HCT116 (cell line): ENCODE measurements around the gene PPWD1. TPM values are rescaled to one million over a fixed set of nuclear protein-coding genes. Genes with fewer than 3 reads are reported as not detected.

Experiments
- ATAC-seq: fragments of 200-7000 bp; cut with Tn5 transposase; 2 replicates; pipeline ENCODE4 v1.9.1; 2020; ENCODE audit warnings: mild to moderate bottlenecking, moderate library complexity
- BruUV-seq: library from RNA; stranded (reverse); fragments of 400-500 nt; replicated peaks from 2 replicates; lab custom pipeline; 2021; lab: Mats Ljungman, UMichigan
- CTCF ChIA-PET: fragments of 300-600 bp; sonication (Branson Sonifier 250); formaldehyde crosslinking; loops from one replicate; lab custom pipeline; 2021; ENCODE audit warnings: antibody characterized with exemption; lab: Charles Lee
- POLR2A ChIA-PET: fragments of 300-600, 350-600 bp; sonication (Branson Sonifier 250); formaldehyde crosslinking; loops from one replicate; lab custom pipeline; 2021; ENCODE audit warnings: antibody characterized with exemption; lab: Charles Lee
- RAD21 ChIA-PET, 2 experiments: fragments of 300-600 bp; sonication (Branson Sonifier 250); formaldehyde crosslinking; loops; one replicate each; lab custom pipeline; 2023; ENCODE audit warnings: low total read pairs in 2 of 2; ENCODE audit not compliant: uncharacterized antibody in 2 of 2, unreplicated experiment in 2 of 2, low non-redundant PET in 1 of 2; lab: Charles Lee
- DNase-seq: peaks from one replicate; pipeline ENCODE4 v3.0.0-alpha.2; 2010; ENCODE audit warnings: low read depth, low spot score
- H2AFZ ChIP-seq: fragments of 200-600 bp; shearing (Covaris generic), sonication (generic); 2 replicates; pipeline ENCODE4 v1.6.1; 2017; ENCODE audit warnings: low read depth, mixed run types, mixed read lengths, antibody characterized with exemption, low read length; ENCODE audit not compliant: poor library complexity, severe bottlenecking
- H3K27ac ChIP-seq: 2 replicates; pipeline ENCODE4 v1.5.1; 2012; ENCODE audit warnings: low read depth, low read length
- H3K27me3 ChIP-seq: fragments of 200-600 bp; sonication (generic); 2 replicates; pipeline ENCODE4 v1.6.1; 2016; ENCODE audit warnings: mixed run types, low read length, mixed read lengths; ENCODE audit not compliant: insufficient read depth
- H3K36me3 ChIP-seq, 2 experiments: fragments of 200-500 bp in 1 of 2; fragments of 200-600 bp in 1 of 2; sonication (Bioruptor generic) in 1 of 2; sonication (generic) in 1 of 2; 2 replicates each; pipeline versions ENCODE4 v1.5.1 to v1.6.1; 2014 to 2016; ENCODE audit warnings: low read length in 2 of 2, inconsistent platforms in 1 of 2, mixed read lengths in 1 of 2, mixed run types in 1 of 2; ENCODE audit not compliant: insufficient read depth in 2 of 2, control insufficient read depth in 1 of 2
- H3K4me1 ChIP-seq, 2 experiments: fragments of 200-600 bp in 1 of 2; sonication (generic) in 1 of 2; 2 replicates each; pipeline versions ENCODE4 v1.5.1 to v1.6.1; 2012 to 2017; ENCODE audit warnings: low read length in 2 of 2, inconsistent platforms in 1 of 2, mild to moderate bottlenecking in 1 of 2, mixed read lengths in 1 of 2, mixed run types in 1 of 2, moderate library complexity in 1 of 2; ENCODE audit not compliant: insufficient read depth in 2 of 2, control insufficient read depth in 1 of 2
- H3K4me2 ChIP-seq: fragments of 200-600 bp; sonication (generic); 2 replicates; pipeline ENCODE4 v1.6.1; 2017; ENCODE audit warnings: mixed run types, low read length, mixed read lengths
- H3K4me3 ChIP-seq, 2 experiments: fragments of 200-600 bp in 1 of 2; sonication (generic) in 1 of 2; replicated peaks in 1 of 2; 2 replicates each; pipeline ENCODE4 v1.5.1; 2011 to 2016; ENCODE audit warnings: low read length in 2 of 2, control low read depth in 1 of 2, low read depth in 1 of 2, mild to moderate bottlenecking in 1 of 2, mixed read lengths in 1 of 2, mixed run types in 1 of 2
- H3K79me2 ChIP-seq: fragments of 200-600 bp; sonication (generic); 2 replicates; pipeline ENCODE4 v1.6.1; 2017; ENCODE audit warnings: mild to moderate bottlenecking, mixed run types, low read length, moderate library complexity, mixed read lengths; ENCODE audit not compliant: insufficient read depth
- H3K9ac ChIP-seq: fragments of 200-600 bp; sonication (generic); 2 replicates; pipeline ENCODE4 v1.6.1; 2016; ENCODE audit warnings: low read length, mixed read lengths
- H3K9me2 ChIP-seq: fragments of 200-600 bp; sonication (generic), shearing (Covaris generic); 2 replicates; pipeline ENCODE4 v1.6.1; 2017; ENCODE audit warnings: mixed run types, mild to moderate bottlenecking, moderate library complexity; ENCODE audit not compliant: insufficient read depth
- H3K9me3 ChIP-seq, 2 experiments: fragments of 200-500 bp in 1 of 2; fragments of 200-600 bp in 1 of 2; sonication (Bioruptor generic) in 1 of 2; sonication (generic) in 1 of 2; 2 replicates each; pipeline ENCODE4 v1.6.1; 2014 to 2017; ENCODE audit warnings: low read length in 2 of 2, mixed read lengths in 2 of 2, inconsistent platforms in 1 of 2, low read depth in 1 of 2, mild to moderate bottlenecking in 1 of 2, mixed run types in 1 of 2, moderate library complexity in 1 of 2; ENCODE audit not compliant: control insufficient read depth in 1 of 2, insufficient read depth in 1 of 2
- H4K20me1 ChIP-seq: fragments of 200-600 bp; sonication (generic), shearing (Covaris generic); 2 replicates; pipeline ENCODE4 v1.6.1; 2017; ENCODE audit warnings: mixed run types, mild to moderate bottlenecking, moderate library complexity; ENCODE audit not compliant: insufficient read depth
- CBX3 ChIP-seq: IDR thresholded peaks from 2 replicates; pipeline ENCODE4 v1.6.1; 2012; ENCODE audit warnings: low read depth
- CTCF ChIP-seq, 3 experiments: fragments of 200-600 bp in 1 of 3; sonication (generic) in 1 of 3; IDR thresholded peaks in 2 of 3; conservative IDR thresholded peaks in 1 of 3; 2 replicates each; pipeline ENCODE4 v1.5.1; 2012 to 2017; ENCODE audit warnings: low read depth in 2 of 3, low read length in 2 of 3, antibody characterized with exemption in 1 of 3, borderline replicate concordance in 1 of 3, control low read depth in 1 of 3, mild to moderate bottlenecking in 1 of 3, mixed read lengths in 1 of 3, mixed run types in 1 of 3, moderate library complexity in 1 of 3; ENCODE audit not compliant: insufficient read depth in 1 of 3
- EGR1 ChIP-seq: IDR thresholded peaks from 2 replicates; pipeline ENCODE4 v1.6.1; 2012; ENCODE audit warnings: low read depth
- JUND ChIP-seq: IDR thresholded peaks from 2 replicates; pipeline ENCODE4 v1.6.1; 2012
- POLR2A ChIP-seq: IDR thresholded peaks from 2 replicates; pipeline ENCODE4 v1.7.0; 2011; ENCODE audit warnings: borderline replicate concordance; ENCODE audit not compliant: insufficient read depth, insufficient read length; ENCODE audit errors: extremely low read depth
- SIN3A ChIP-seq: IDR thresholded peaks from 2 replicates; pipeline ENCODE4 v1.6.1; 2012; ENCODE audit warnings: low read depth
- SRF ChIP-seq: IDR thresholded peaks from 2 replicates; pipeline ENCODE4 v1.6.1; 2012; ENCODE audit warnings: low read depth
- TCF7L2 ChIP-seq: IDR thresholded peaks from 2 replicates; pipeline ENCODE4 v1.7.0; 2011; ENCODE audit warnings: borderline replicate concordance, inconsistent platforms; ENCODE audit not compliant: insufficient read depth, insufficient read length; ENCODE audit errors: extremely low read depth
- intact Hi-C: fragments of 100-400 bp; cut with micrococcal nuclease; formaldehyde crosslinking; loops from 2 replicates; pipeline ENCODE4 v1.10.0; 2022
- total RNA-seq: library from RNA; stranded (reverse); gene quantifications from one replicate; pipeline ENCODE4 v1.2.1, GENCODE V29; 2021; ENCODE audit not compliant: unreplicated experiment
- TF ChIP-seq, protein P1 (sequence below): IDR thresholded peaks from 2 replicates; pipeline ENCODE4 v1.6.1; 2011; ENCODE audit warnings: mild to moderate bottlenecking, low read length, moderate library complexity; ENCODE audit not compliant: insufficient replicate concordance; ENCODE audit errors: extremely low read depth
- TF ChIP-seq, protein P2 (sequence below): IDR thresholded peaks from 2 replicates; pipeline ENCODE4 v1.6.1; 2012

PPWD1 gene
- total RNA-seq, 1 experiment from 2014 or later, result 25.5 TPM

DNA sequence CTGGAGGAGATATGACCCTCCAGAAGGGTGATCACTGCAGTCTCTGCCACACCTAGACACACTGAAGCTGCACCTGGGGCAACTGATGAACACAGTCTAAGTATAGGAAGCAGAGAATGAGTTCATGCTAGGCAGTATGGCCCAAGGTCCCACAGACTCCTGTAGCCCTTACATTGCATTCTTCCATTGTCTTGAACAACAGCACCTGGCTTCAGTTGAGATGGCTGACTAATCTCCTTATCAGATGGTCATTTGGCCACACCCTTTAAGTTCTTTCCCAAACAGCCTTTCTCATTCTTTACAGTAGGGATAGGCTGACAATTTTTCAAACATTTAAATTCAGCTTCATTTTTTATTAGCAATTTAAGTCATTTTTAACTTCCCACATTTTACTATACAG is 23.3 kb upstream of the PPWD1 start:
- no TSS peak for BruUV-seq
- Histone ChIP-seq H3K4me3 (no peak overlapping the region), H3K9me2 (no peaks in the 10 kb centered on the region), H2AFZ (no peak overlapping the region), H3K9me3 (no peaks in the 10 kb centered on the region), H3K79me2 (no peaks in the 10 kb centered on the region), H4K20me1 (no peaks in the 10 kb centered on the region), H3K4me2 (no peak overlapping the region), H3K4me1 (no peaks in the 10 kb centered on the region), H3K27ac (no peak overlapping the region), H3K27me3 (no peaks in the 10 kb centered on the region), H3K36me3 (0 out of 4 replicates have a peak, but pooled peaks cover 4 to 15% of the 10 kb centered on the region in 2 experiments)
- CTCF ChIA-PET, result no interaction called here
- RAD21 ChIA-PET, result no interaction called here
- intact Hi-C loops, result no loop called here
- no peak for DNase-seq
- POLR2A ChIA-PET, result no interaction called here
- TF ChIP-seq, protein P1, sequence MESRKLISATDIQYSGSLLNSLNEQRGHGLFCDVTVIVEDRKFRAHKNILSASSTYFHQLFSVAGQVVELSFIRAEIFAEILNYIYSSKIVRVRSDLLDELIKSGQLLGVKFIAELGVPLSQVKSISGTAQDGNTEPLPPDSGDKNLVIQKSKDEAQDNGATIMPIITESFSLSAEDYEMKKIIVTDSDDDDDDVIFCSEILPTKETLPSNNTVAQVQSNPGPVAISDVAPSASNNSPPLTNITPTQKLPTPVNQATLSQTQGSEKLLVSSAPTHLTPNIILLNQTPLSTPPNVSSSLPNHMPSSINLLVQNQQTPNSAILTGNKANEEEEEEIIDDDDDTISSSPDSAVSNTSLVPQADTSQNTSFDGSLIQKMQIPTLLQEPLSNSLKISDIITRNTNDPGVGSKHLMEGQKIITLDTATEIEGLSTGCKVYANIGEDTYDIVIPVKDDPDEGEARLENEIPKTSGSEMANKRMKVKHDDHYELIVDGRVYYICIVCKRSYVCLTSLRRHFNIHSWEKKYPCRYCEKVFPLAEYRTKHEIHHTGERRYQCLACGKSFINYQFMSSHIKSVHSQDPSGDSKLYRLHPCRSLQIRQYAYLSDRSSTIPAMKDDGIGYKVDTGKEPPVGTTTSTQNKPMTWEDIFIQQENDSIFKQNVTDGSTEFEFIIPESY, result no peak
- no peak for TF ChIP-seq CTCF (IDR thresholded peaks at IDR 0.05 in 2 of 3, conservative IDR thresholded peaks at IDR 0.05 in 1 of 3; ENCODE audit: borderline replicate concordance in 1 of 3, insufficient read depth in 1 of 3, low read depth in 2 of 3, low read length in 2 of 3)
- TF ChIP-seq POLR2A, result no peak
- no peak for TF ChIP-seq SIN3A
- no peak for TF ChIP-seq CBX3
- no peak for TF ChIP-seq EGR1
- TF ChIP-seq TCF7L2, result no peak
- TF ChIP-seq SRF, result no peak
- TF ChIP-seq JUND, result no peak
- TF ChIP-seq, protein P2, sequence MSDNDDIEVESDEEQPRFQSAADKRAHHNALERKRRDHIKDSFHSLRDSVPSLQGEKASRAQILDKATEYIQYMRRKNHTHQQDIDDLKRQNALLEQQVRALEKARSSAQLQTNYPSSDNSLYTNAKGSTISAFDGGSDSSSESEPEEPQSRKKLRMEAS, result no peak
- TF ChIP-seq, all 23 proteins: peak for 0
- no peak overlapping the region for H3K9ac ChIP-seq
- ATAC-seq, result no peak; the same call in 1 of the 2 replicates
